Kidney epithelial cell (primary cell): Measurements from ENCODE around the gene GAB4. TPM values are rescaled to one million over a fixed set of nuclear protein-coding genes. Genes with fewer than 3 reads are reported as not detected.

Experiments
- DNase-seq: peaks from one replicate; pipeline ENCODE4 v3.0.0-alpha.2; 2010; ENCODE audit warnings: low read depth
- H3K27me3 ChIP-seq: 2 replicates; pipeline ENCODE4 v1.6.0; 2011; ENCODE audit warnings: low read length; ENCODE audit not compliant: control insufficient read depth, insufficient read depth
- H3K36me3 ChIP-seq: 2 replicates; pipeline ENCODE4 v1.5.1; 2011; ENCODE audit warnings: low read length; ENCODE audit not compliant: control insufficient read depth, insufficient read depth
- H3K4me3 ChIP-seq: 2 replicates; pipeline ENCODE4 v1.5.1; 2011; ENCODE audit warnings: low read depth, mild to moderate bottlenecking, control low read depth, low read length
- CTCF ChIP-seq: IDR thresholded peaks from 2 replicates; pipeline ENCODE4 v1.5.1; 2011; ENCODE audit warnings: mild to moderate bottlenecking, moderate library complexity, low read length, control low read depth, inconsistent platforms; ENCODE audit not compliant: insufficient read depth, poor library complexity, severe bottlenecking
- total RNA-seq: library from RNA; depleted of rRNA; stranded (reverse); fragments of >200 nt; gene quantifications from 2 replicates; pipeline ENCODE4 v1.2.3, GENCODE V29; 2015

The GAB4 gene
- total RNA-seq, 1 donor from 2014 or later, result not detected

- H3K4me3 ChIP-seq, result no peak overlapping the region
- no peaks in the 10 kb centered on the region for H3K36me3 ChIP-seq
- no peaks in the 10 kb centered on the region for H3K27me3 ChIP-seq
- DNase-seq, result no peak
- TF ChIP-seq CTCF, result no peak
Measured at GRCh38 chr22:17013396-17014100, 5.5 kb upstream of the GAB4 start.

GRCh38 chr22:17012267-17012666, 4.2 kb upstream of the GAB4 start:
- Histone ChIP-seq H3K27me3 (peaks cover 9% of the 10 kb centered on the region), H3K36me3 (no peaks in the 10 kb centered on the region), H3K4me3 (no peak overlapping the region)
- no peak for TF ChIP-seq CTCF
- DNase-seq, result no peak

- Histone ChIP-seq H3K4me3 (no peak overlapping the region), H3K27me3 (peaks cover 9% of the 10 kb centered on the region), H3K36me3 (no peaks in the 10 kb centered on the region)
- DNase-seq, result no peak
- no peak for TF ChIP-seq CTCF
Measured at GRCh38 chr22:17009640-17010291, 1.7 kb upstream of the GAB4 start.

- Histone ChIP-seq H3K36me3 (no peaks in the 10 kb centered on the region), H3K27me3 (peaks cover 9% of the 10 kb centered on the region), H3K4me3 (no peak overlapping the region)
- no peak for DNase-seq
- no peak for TF ChIP-seq CTCF
Measured at GRCh38 chr22:17007257-17007656, 765 bp downstream of the GAB4 start.

- TF ChIP-seq CTCF, result no peak
- Histone ChIP-seq H3K27me3 (no peaks in the 10 kb centered on the region), H3K4me3 (no peak overlapping the region), H3K36me3 (no peaks in the 10 kb centered on the region)
- DNase-seq, result no peak
Measured at GRCh38 chr22:16989915-16990314, 18.1 kb downstream of the GAB4 start.

GRCh38 chr22:16988257-16988656, 19.8 kb downstream of the GAB4 start:
- H3K27me3 ChIP-seq, result no peaks in the 10 kb centered on the region
- TF ChIP-seq CTCF, result no peak
- DNase-seq, result no peak
- H3K4me3 ChIP-seq, result no peak overlapping the region
- H3K36me3 ChIP-seq, result no peaks in the 10 kb centered on the region
